Epithelial cell of prostate (primary cell): ENCODE results near the gene TRAPPC5.

Experiments
- DNase-seq: peaks from one replicate; pipeline ENCODE4 v3.0.0-alpha.2; 2011; ENCODE audit warnings: low read depth, low spot score
- H3K27ac ChIP-seq: fragments of 450-650 bp; 2 replicates; pipeline ENCODE4 v1.5.1; 2017; ENCODE audit warnings: mild to moderate bottlenecking

TRAPPC5 gene

GRCh38 chr19:7698583-7698982 is 17.9 kb downstream of the TRAPPC5 start:
- DNase-seq, result no peak
- no peak overlapping the region for H3K27ac ChIP-seq

- H3K27ac ChIP-seq, result no peak overlapping the region
- no peak for DNase-seq
These were observed 18.4 kb downstream of the TRAPPC5 start for GRCh38 chr19:7699003-7699402.

- no peak for DNase-seq
These were observed 19.1 kb downstream of the TRAPPC5 start for GRCh38 chr19:7699417-7700401.

GRCh38 chr19:7701049-7701653 is 20.5 kb downstream of the TRAPPC5 start:
- no peak overlapping the region for H3K27ac ChIP-seq
- no peak for DNase-seq

More at GRCh38 chr19:7699417-7700401, 19.1 kb downstream of the TRAPPC5 start:
- no peak overlapping the region for H3K27ac ChIP-seq

GRCh38 chr19:7701654-7702457 is 21.2 kb downstream of the TRAPPC5 start, which contains the start of gene FCER2:
Gene FCER2 (minus strand): TSS chr19:7702131. CDS start chr19:7699760, 2,371 bp downstream.
- DNase-seq, result no peak
- no peak within 1 kb of the TSS for H3K27ac ChIP-seq

- no peak overlapping the region for H3K27ac ChIP-seq
- no peak for DNase-seq
These were observed 22.7 kb downstream of the TRAPPC5 start for GRCh38 chr19:7703332-7703731.

- no peak overlapping the region for H3K27ac ChIP-seq
- DNase-seq, result no peak
These were observed 23.8 kb downstream of the TRAPPC5 start for GRCh38 chr19:7704280-7705060.

GRCh38 chr19:7705387-7706187 is 25.0 kb downstream of the TRAPPC5 start:
- no peak overlapping the region for H3K27ac ChIP-seq
- DNase-seq, result no peak

- H3K27ac ChIP-seq, result no peak overlapping the region
- DNase-seq, result no peak
These were observed 25.7 kb downstream of the TRAPPC5 start for GRCh38 chr19:7706188-7706954.

- no peak overlapping the region for H3K27ac ChIP-seq
- no peak for DNase-seq
These were observed 26.4 kb downstream of the TRAPPC5 start for GRCh38 chr19:7706955-7707456.

- DNase-seq, result no peak
- no peak overlapping the region for H3K27ac ChIP-seq
These were observed 29.4 kb downstream of the TRAPPC5 start for GRCh38 chr19:7709932-7710460.

GRCh38 chr19:7710616-7711015 is 30.0 kb downstream of the TRAPPC5 start:
- no peak for DNase-seq
- no peak overlapping the region for H3K27ac ChIP-seq

- no peak overlapping the region for H3K27ac ChIP-seq
These were observed 35.0 kb downstream of the TRAPPC5 start for GRCh38 chr19:7715671-7716070.

GRCh38 chr19:7716762-7717161 is 36.1 kb downstream of the TRAPPC5 start:
- no peak overlapping the region for H3K27ac ChIP-seq
- no peak for DNase-seq

More at GRCh38 chr19:7715671-7716070, 35.0 kb downstream of the TRAPPC5 start:
- no peak for DNase-seq

- no peak for DNase-seq
- H3K27ac ChIP-seq, result no peak overlapping the region
These were observed 38.0 kb downstream of the TRAPPC5 start for GRCh38 chr19:7718668-7719067.

GRCh38 chr19:7720351-7720750 is 39.7 kb downstream of the TRAPPC5 start:
- DNase-seq, result no peak
- H3K27ac ChIP-seq, result no peak overlapping the region

GRCh38 chr19:7722231-7722651 is 41.6 kb downstream of the TRAPPC5 start:
- no peak for DNase-seq
- no peak overlapping the region for H3K27ac ChIP-seq

- no peak overlapping the region for H3K27ac ChIP-seq
- no peak for DNase-seq
These were observed 45.2 kb downstream of the TRAPPC5 start for GRCh38 chr19:7725791-7726190.
